ENCODE data around the gene GNPDA1.

DNA sequence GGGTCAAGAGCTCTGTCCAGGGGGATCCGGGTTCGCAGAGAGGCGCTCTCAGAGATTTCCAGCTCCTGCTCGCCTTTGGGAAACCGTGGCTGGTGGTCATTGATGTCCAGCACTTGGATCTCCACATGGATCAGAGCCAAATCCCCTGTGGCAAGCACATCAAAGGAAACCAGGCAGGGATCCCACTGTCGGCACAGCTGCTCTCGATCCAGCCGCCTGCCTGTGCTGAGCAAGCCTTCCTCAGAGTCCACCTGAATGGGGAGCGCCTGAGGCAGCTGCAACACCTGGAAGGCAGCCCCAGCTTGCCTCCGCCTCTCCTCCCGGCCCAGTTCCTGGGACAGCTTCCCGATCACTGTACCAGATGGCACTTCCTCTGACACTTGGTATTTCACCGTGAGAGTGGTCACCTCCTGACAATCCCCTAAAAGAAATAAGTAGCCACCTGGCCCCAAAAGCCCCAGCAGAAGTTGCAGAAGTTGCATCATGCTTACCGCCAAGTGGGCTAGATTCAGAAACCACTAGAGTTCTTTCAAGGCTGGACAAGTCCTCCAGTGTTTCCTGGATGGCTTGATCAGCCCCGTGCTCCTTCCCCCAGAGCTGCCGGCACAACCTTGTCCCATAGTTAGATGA is 55.3 kb downstream of the GNPDA1 start:
- TF ChIP-seq, protein P1, sequence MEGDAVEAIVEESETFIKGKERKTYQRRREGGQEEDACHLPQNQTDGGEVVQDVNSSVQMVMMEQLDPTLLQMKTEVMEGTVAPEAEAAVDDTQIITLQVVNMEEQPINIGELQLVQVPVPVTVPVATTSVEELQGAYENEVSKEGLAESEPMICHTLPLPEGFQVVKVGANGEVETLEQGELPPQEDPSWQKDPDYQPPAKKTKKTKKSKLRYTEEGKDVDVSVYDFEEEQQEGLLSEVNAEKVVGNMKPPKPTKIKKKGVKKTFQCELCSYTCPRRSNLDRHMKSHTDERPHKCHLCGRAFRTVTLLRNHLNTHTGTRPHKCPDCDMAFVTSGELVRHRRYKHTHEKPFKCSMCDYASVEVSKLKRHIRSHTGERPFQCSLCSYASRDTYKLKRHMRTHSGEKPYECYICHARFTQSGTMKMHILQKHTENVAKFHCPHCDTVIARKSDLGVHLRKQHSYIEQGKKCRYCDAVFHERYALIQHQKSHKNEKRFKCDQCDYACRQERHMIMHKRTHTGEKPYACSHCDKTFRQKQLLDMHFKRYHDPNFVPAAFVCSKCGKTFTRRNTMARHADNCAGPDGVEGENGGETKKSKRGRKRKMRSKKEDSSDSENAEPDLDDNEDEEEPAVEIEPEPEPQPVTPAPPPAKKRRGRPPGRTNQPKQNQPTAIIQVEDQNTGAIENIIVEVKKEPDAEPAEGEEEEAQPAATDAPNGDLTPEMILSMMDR (IDR thresholded peaks at IDR 0.05) = no peak
- no peak for TF ChIP-seq POLR2A (IDR thresholded peaks at IDR 0.05)

Measured in body of pancreas (tissue), 4 donors.